Pons (tissue), 1 donor: ENCODE data around the gene ITGA3.

Experiments
- DNase-seq: peaks from one replicate; pipeline ENCODE4 v3.0.0-alpha.2; 2016; ENCODE audit warnings: low spot score

The ITGA3 gene

GRCh38 chr17:50055426-50056216 lies at the start of gene ITGA3:
ITGA3 (plus strand) TSS chr17:50056110; CDS start chr17:50056440, 330 bp downstream.
- DNase-seq: peak; percentile 29

GRCh38 chr17:50009282-50009681 lies 46.6 kb upstream of the ITGA3 start:
- no peak for DNase-seq

GRCh38 chr17:50013079-50013478 lies 42.8 kb upstream of the ITGA3 start:
- no peak for DNase-seq

- DNase-seq: no peak
Measured at GRCh38 chr17:50014471-50015088, 41.3 kb upstream of the ITGA3 start.

- DNase-seq: no peak
Measured at GRCh38 chr17:50015146-50015545, 40.8 kb upstream of the ITGA3 start.

GRCh38 chr17:50018909-50019308 lies 37.0 kb upstream of the ITGA3 start:
- no peak for DNase-seq

- no peak for DNase-seq
Measured at GRCh38 chr17:50020841-50021599, 34.9 kb upstream of the ITGA3 start.

- no peak for DNase-seq
Measured at GRCh38 chr17:50021681-50022370, 34.1 kb upstream of the ITGA3 start.

GRCh38 chr17:50022463-50023130 lies 33.3 kb upstream of the ITGA3 start:
- no peak for DNase-seq

GRCh38 chr17:50023520-50023919 lies 32.4 kb upstream of the ITGA3 start:
- no peak for DNase-seq

- DNase-seq: no peak
Measured at GRCh38 chr17:50024808-50025207, 31.1 kb upstream of the ITGA3 start.

GRCh38 chr17:50026046-50026675 lies 29.7 kb upstream of the ITGA3 start:
- no peak for DNase-seq

- DNase-seq: peak; percentile 51
Measured at GRCh38 chr17:50026837-50027171, 29.1 kb upstream of the ITGA3 start.

GRCh38 chr17:50027172-50027880 lies 28.6 kb upstream of the ITGA3 start:
- no peak for DNase-seq

GRCh38 chr17:50027881-50028735 lies 27.8 kb upstream of the ITGA3 start:
- no peak for DNase-seq

- DNase-seq: no peak
Measured at GRCh38 chr17:50028736-50029120, 27.2 kb upstream of the ITGA3 start.

- no peak for DNase-seq
Measured at GRCh38 chr17:50029185-50029584, 26.7 kb upstream of the ITGA3 start.

GRCh38 chr17:50033316-50033715 lies 22.6 kb upstream of the ITGA3 start:
- no peak for DNase-seq

- DNase-seq: no peak
Measured at GRCh38 chr17:50034498-50035364, 21.2 kb upstream of the ITGA3 start.
